ENCODE results near the gene NEK11.

GRCh38 chr3:131107637-131108433, 81.2 kb downstream of the NEK11 start:
- TF ChIP-seq POLR2A (IDR thresholded peaks at IDR 0.05) (no peak), CTCF (IDR thresholded peaks at IDR 0.05) (no peak), POLR2AphosphoS5 (IDR thresholded peaks at IDR 0.05) (no peak)
